T47D (cell line): ENCODE measurements around the gene KLHL10.
"Not testable (repeated sequence)": the region's sequence is repeated elsewhere in the genome, so short reads cannot be mapped to it uniquely, and the experiment has no call there.

ENCODE experiments used
- DNase-seq, 2 experiments: peaks; one replicate each; pipeline versions ENCODE4 v3.0.0 to v3.0.0-alpha.2; 2011 to 2012; ENCODE audit warnings: low read depth in 1 of 2, low spot score in 1 of 2
- JUND ChIP-seq: IDR thresholded peaks from 2 replicates; pipeline ENCODE4 v1.6.1; 2012; ENCODE audit warnings: low read depth
- in situ Hi-C: cut with HindIII; loops from 2 replicates; pipeline ENCODE4 v1.10.0; 2016; ENCODE audit warnings: low sequenced_read_pairs, low pct_unique_long_range_greater_than_20kb

KLHL10 gene

GRCh38 chr17:41821776-41822175 lies 15.8 kb upstream of the KLHL10 start:
- no peak for DNase-seq
- no peak for TF ChIP-seq JUND
- in situ Hi-C loops: no loop called here

- no peak for TF ChIP-seq JUND
- DNase-seq: no peak
- in situ Hi-C loops: no loop called here
Measured at GRCh38 chr17:41822216-41823140, 15.1 kb upstream of the KLHL10 start.

GRCh38 chr17:41823141-41823524 lies 14.5 kb upstream of the KLHL10 start:
- no peak for DNase-seq
- in situ Hi-C loops: no loop called here
- TF ChIP-seq JUND: no peak

- in situ Hi-C loops: no loop called here
- TF ChIP-seq JUND: no peak
- no peak for DNase-seq
Measured at GRCh38 chr17:41823580-41823979, 14.0 kb upstream of the KLHL10 start.

- TF ChIP-seq JUND: no peak
- DNase-seq: no peak
- in situ Hi-C loops: no loop called here
Measured at GRCh38 chr17:41824086-41824485, 13.5 kb upstream of the KLHL10 start.

- TF ChIP-seq JUND: no peak
- in situ Hi-C loops: no loop called here
- no peak for DNase-seq
Measured at GRCh38 chr17:41825175-41825845, 12.3 kb upstream of the KLHL10 start.

- in situ Hi-C loops, DNase-seq: not testable (repeated sequence)
Measured at GRCh38 chr17:41829961-41830360, 7.7 kb upstream of the KLHL10 start.

GRCh38 chr17:41835214-41835799 lies 2.3 kb upstream of the KLHL10 start:
- in situ Hi-C loops: no loop called here
- peak in 1 of 2 experiments; percentile 57 for DNase-seq
- TF ChIP-seq JUND: no peak

GRCh38 chr17:41835800-41836549 lies 1.6 kb upstream of the KLHL10 start, which contains the start of gene NT5C3B:
TSS of gene NT5C3B (minus strand) at chr17:41836232. CDS start at chr17:41836193, 39 bp downstream.
- TF ChIP-seq JUND: no peak
- DNase-seq: peak; percentile 72 to 94
- in situ Hi-C loops: no loop called here

GRCh38 chr17:41836550-41837196 lies 952 bp upstream of the KLHL10 start:
- in situ Hi-C loops: no loop called here
- DNase-seq: no peak
- no peak for TF ChIP-seq JUND

GRCh38 chr17:41839448-41839847 lies 1.8 kb downstream of the KLHL10 start:
- in situ Hi-C loops, DNase-seq: not testable (repeated sequence)

GRCh38 chr17:41840781-41841180 lies 3.2 kb downstream of the KLHL10 start:
- DNase-seq, in situ Hi-C loops: not testable (repeated sequence)
